ENCODE results near the gene HCRTR1. TPM values are rescaled to one million over a fixed set of nuclear protein-coding genes. Genes with fewer than 3 reads are reported as not detected.

Gene HCRTR1
- total RNA-seq, 4 donors from 2014 or later: 1.6 TPM; not detected in 3

DNA sequence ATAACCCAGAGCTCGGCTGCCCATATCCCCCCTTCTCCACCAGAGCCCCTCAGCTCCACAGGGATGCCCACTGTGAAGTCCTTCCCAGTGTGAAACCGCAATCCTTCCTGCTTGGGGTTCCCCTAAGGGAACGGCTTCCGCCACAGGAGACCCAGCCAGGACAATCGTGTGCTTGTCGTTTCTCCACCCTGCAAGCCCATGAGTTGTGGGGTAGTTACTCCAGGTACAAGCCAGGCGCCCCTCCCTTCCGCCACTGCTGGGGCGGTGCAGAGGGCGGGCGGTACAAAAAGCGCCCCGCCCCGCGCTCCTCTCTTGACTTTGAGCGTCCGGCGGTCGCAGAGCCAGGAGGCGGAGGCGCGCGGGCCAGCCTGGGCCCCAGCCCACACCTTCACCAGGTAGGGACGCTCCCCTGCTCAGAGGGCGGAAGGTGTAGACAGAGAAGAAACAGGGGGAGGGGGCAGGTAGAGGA is 41.3 kb upstream of the HCRTR1 start, which contains the start of gene TINAGL1:
TINAGL1 (plus strand) TSS at position 315 of the 469 bp plus-strand sequence. CDS start 634 bp downstream, outside the sequence.
- TF ChIP-seq, protein P1, sequence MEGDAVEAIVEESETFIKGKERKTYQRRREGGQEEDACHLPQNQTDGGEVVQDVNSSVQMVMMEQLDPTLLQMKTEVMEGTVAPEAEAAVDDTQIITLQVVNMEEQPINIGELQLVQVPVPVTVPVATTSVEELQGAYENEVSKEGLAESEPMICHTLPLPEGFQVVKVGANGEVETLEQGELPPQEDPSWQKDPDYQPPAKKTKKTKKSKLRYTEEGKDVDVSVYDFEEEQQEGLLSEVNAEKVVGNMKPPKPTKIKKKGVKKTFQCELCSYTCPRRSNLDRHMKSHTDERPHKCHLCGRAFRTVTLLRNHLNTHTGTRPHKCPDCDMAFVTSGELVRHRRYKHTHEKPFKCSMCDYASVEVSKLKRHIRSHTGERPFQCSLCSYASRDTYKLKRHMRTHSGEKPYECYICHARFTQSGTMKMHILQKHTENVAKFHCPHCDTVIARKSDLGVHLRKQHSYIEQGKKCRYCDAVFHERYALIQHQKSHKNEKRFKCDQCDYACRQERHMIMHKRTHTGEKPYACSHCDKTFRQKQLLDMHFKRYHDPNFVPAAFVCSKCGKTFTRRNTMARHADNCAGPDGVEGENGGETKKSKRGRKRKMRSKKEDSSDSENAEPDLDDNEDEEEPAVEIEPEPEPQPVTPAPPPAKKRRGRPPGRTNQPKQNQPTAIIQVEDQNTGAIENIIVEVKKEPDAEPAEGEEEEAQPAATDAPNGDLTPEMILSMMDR (IDR thresholded peaks at IDR 0.05): no peak
- DNase-seq (ENCODE audit: low spot score) (no peak), ATAC-seq (ENCODE audit: low FRiP score) (peak; percentile 14)

DNA sequence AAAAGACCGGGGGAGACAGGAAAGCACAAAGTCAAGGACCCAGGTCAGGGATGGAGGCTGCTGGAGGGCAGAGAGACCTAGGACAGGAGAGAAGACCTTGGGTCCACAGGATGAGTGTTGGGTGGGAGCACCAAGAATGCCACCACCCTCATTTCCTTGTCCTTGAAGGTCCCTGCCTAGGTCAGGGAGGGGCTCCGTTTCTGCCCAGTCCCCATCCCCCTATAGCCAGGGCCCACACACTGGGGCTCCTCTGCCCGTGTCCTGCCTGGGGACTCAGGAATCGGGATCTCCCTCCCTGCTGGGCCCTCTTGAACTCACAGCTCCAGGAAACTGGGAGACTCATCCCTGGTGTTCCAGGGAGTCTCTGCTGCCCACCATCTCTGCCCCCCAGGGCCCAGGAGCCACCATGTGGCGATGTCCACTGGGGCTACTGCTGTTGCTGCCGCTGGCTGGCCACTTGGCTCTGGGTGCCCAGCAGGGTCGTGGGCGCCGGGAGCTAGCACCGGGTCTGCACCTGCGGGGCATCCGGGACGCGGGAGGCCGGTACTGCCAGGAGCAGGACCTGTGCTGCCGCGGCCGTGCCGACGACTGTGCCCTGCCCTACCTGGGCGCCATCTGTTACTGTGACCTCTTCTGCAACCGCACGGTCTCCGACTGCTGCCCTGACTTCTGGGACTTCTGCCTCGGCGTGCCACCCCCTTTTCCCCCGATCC is 40.6 kb upstream of the HCRTR1 start:
- no peak for ATAC-seq (ENCODE audit: low FRiP score)
- TF ChIP-seq, protein P1 (IDR thresholded peaks at IDR 0.05): no peak
- DNase-seq (ENCODE audit: low spot score): no peak

DNA sequence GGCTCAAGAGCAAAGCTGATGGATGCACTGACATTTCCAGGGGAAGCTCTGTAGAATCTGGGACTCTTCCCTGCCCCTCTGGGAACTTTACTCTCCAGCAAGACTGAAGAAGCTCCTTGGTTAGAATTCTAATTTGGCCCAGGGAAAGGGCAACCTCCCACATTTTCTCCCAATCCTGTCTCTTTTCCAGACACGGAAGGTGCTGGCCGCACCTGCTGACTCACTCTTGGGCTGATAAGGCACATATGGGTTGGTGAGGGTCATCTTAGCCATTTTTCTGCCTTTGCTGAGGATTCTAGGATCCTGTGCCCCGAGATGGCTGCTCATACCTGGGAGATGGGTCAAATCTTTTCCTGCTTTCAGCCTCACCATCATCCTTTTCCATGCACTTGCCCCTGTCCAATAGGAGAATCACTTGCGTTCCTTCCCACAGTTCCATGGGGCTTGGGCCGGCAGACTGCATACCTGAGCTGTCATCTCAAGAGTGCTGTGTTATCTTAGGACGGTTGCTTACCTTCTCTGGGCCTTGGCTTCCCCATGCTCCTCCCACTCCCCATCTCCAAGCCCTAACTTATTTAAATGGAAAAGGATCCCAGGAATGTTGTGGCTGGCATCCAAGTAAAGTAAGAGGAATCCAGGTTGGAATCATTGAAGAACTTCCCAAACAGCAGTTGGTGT is 39.8 kb upstream of the HCRTR1 start:
- DNase-seq (ENCODE audit: low spot score) (no peak), ATAC-seq (ENCODE audit: low FRiP score) (no peak)
- TF ChIP-seq, protein P1 (IDR thresholded peaks at IDR 0.05): no peak

DNA sequence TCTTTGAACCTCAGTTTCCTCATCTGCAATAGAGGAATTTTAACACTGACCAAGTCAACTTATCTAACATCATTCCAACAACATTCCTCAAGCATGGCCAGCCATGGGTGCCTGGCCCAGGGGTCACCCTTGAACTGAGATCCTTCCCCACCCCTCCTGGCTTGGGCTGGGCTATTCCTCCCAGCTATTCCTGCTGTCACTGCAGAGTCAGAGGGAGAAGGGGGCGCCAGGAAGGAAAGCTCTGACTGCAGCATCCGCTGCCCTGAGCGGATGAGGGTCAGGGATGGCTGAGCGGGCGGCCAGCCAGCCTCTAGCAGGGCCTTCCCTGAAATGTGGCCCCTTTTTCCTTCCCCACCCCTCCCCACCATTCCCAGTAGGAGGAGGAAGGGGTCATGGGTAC is 38.1 kb upstream of the HCRTR1 start:
- TF ChIP-seq, protein P1 (IDR thresholded peaks at IDR 0.05): no peak
- no peak for ATAC-seq (ENCODE audit: low FRiP score)
- no peak for DNase-seq (ENCODE audit: low spot score)

DNA sequence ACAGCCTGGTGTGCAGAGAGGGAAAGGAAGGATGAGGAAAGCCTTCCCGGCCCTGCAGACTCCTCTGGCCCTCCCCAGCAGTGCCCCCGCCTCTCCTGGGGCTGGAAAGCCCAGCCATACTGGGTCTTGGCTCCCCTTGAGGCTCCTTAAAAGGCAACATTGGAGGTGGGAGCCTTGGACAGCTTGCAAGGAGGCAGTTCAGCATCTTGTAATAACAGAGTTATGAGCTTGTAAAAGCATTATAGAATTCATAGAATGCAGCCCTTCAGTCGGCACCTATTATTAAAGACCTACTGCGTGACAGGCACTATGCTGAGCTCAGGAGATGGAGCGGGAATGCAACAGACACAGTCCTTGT is 37.0 kb upstream of the HCRTR1 start:
- no peak for DNase-seq (ENCODE audit: low spot score)

DNA sequence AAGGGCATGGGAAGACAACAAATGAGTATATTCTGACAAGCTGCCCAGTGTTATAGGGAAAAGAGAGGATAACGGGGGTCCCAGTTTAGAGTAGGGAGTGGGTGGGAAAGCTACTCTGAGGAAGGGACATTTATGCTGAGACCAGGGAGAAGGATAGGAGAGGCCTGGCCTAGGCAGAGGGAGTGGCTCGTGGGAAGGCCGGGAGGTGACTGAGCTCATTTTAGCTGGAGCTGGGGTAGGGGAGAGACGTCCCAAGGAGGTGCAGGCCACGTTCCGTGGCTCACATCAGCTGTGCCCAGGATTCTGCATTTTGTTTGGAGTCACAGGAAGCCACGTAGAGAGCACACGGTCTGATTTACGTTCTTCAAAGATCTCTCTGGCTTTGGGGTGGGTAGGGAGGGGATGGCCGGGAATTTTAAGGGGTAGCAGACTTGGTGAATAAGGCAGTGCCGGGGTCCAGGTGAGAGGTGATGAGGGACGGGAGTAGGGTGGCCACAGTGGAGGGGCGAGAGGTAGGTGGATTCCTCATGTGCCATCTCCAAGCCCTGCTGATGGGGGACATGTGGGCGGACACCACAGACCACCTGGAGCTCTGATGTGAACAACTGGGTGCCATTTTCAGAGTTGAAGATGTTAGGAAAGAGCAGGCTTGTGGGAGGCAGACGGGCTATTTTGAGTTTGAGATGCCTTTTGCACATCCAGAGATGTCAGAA is 36.4 kb upstream of the HCRTR1 start:
- DNase-seq (ENCODE audit: low spot score) (no peak), ATAC-seq (ENCODE audit: low FRiP score) (no peak)

More for the DNA sequence above, 37.0 kb upstream of the HCRTR1 start:
- ATAC-seq (ENCODE audit: low FRiP score): no peak
- TF ChIP-seq, protein P1 (IDR thresholded peaks at IDR 0.05): no peak

More for the DNA sequence above, 36.4 kb upstream of the HCRTR1 start:
- TF ChIP-seq, protein P1 (IDR thresholded peaks at IDR 0.05): no peak

Measured in omental fat pad (tissue), 4 donors.